Endothelial cell of umbilical vein (primary cell): Measurements from ENCODE around the gene ACLY. TPM values are rescaled to one million over a fixed set of nuclear protein-coding genes. Genes with fewer than 3 reads are reported as not detected.

Experiments
- BruUV-seq: library from RNA; stranded (reverse); fragments of 400-500 nt; replicated peaks from 2 replicates; lab custom pipeline; 2021; lab: Mats Ljungman, UMichigan
- CTCF ChIA-PET: fragments of 300-600, 350-600 bp; sonication (Branson Sonifier 250); formaldehyde crosslinking; loops from one replicate; lab custom pipeline; 2021; ENCODE audit warnings: antibody characterized with exemption, inconsistent platforms; lab: Charles Lee
- POLR2A ChIA-PET: fragments of 300-600, 350-600 bp; sonication (Branson Sonifier 250); formaldehyde crosslinking; loops from one replicate; lab custom pipeline; 2021; ENCODE audit warnings: antibody characterized with exemption, inconsistent platforms; lab: Charles Lee
- DNase-seq: peaks from one replicate; pipeline ENCODE4 v3.0.0-alpha.2; 2011; ENCODE audit warnings: low read depth, low spot score
- FAIRE-seq: peaks from 2 replicates; lab custom pipeline; 2011; peaks lifted over from hg19 to GRCh38; lab: Jason Lieb, UNC
- H2AFZ ChIP-seq: 2 replicates; pipeline ENCODE4 v1.6.0; 2012; ENCODE audit warnings: low read depth, low read length, control low read depth, inconsistent platforms
- H3K27ac ChIP-seq: 2 replicates; pipeline ENCODE4 v1.5.1; 2011; ENCODE audit warnings: low read depth, mild to moderate bottlenecking, control low read depth, low read length, moderate library complexity; ENCODE audit not compliant: insufficient read depth
- H3K27me3 ChIP-seq, 2 experiments: 2 replicates each; pipeline versions ENCODE4 v1.6.0 to v1.6.1; 2011; ENCODE audit warnings: low read length in 2 of 2, mixed read lengths in 1 of 2; ENCODE audit not compliant: control insufficient read depth in 2 of 2, insufficient read depth in 2 of 2
- H3K36me3 ChIP-seq, 2 experiments: 2 replicates in 1 of 2; 3 replicates in 1 of 2; pipeline ENCODE4 v1.5.1; 2011; ENCODE audit warnings: low read length in 2 of 2, mild to moderate bottlenecking in 1 of 2, moderate library complexity in 1 of 2; ENCODE audit not compliant: control insufficient read depth in 2 of 2, insufficient read depth in 2 of 2; ENCODE audit errors: extremely low read depth in 1 of 2
- H3K4me1 ChIP-seq: 3 replicates; pipeline ENCODE4 v1.5.1; 2011; ENCODE audit warnings: mild to moderate bottlenecking, low read length; ENCODE audit not compliant: control insufficient read depth, insufficient read depth; ENCODE audit errors: extremely low read depth
- H3K4me2 ChIP-seq: 2 replicates; pipeline ENCODE4 v1.6.1; 2011; ENCODE audit warnings: low read length, control low read depth, mixed read lengths; ENCODE audit not compliant: insufficient read depth
- H3K4me3 ChIP-seq, 3 experiments: fragments of 200-600 bp in 1 of 3; sonication (generic), shearing (Covaris generic) in 1 of 3; replicated peaks in 1 of 3; 2 replicates each; pipeline ENCODE4 v1.5.1; 2011 to 2016; ENCODE audit warnings: control low read depth in 3 of 3, low read length in 3 of 3, mild to moderate bottlenecking in 2 of 3, inconsistent platforms in 1 of 3, low read depth in 1 of 3, moderate library complexity in 1 of 3; ENCODE audit not compliant: insufficient read depth in 1 of 3
- H3K79me2 ChIP-seq: 2 replicates; pipeline ENCODE4 v1.6.0; 2012; ENCODE audit warnings: low read length, inconsistent platforms; ENCODE audit not compliant: control insufficient read depth, insufficient read depth
- H3K9ac ChIP-seq: replicated peaks from 2 replicates; pipeline ENCODE3; 2011; ENCODE audit warnings: low read length, control low read depth; ENCODE audit not compliant: insufficient read depth; ENCODE audit errors: extremely low read depth
- H3K9me1 ChIP-seq: replicated peaks from 3 replicates; pipeline ENCODE4 v1.6.0; 2011; ENCODE audit warnings: mild to moderate bottlenecking, low read length; ENCODE audit not compliant: control insufficient read depth, insufficient read depth; ENCODE audit errors: extremely low read depth
- H3K9me3 ChIP-seq: replicated peaks from 2 replicates; pipeline ENCODE4 v1.5.1; 2012; ENCODE audit warnings: low read length, inconsistent platforms; ENCODE audit not compliant: control insufficient read depth, insufficient read depth
- H4K20me1 ChIP-seq: replicated peaks from 2 replicates; pipeline ENCODE3; 2011; ENCODE audit warnings: mild to moderate bottlenecking, low read length; ENCODE audit not compliant: control insufficient read depth, insufficient read depth; ENCODE audit errors: extremely low read depth
- CTCF ChIP-seq, 2 donors: IDR thresholded peaks; 1 replicate in 1 of 2; 2 replicates in 1 of 2; pipeline ENCODE4 v1.5.1; 2011; ENCODE audit warnings: low read length in 2 of 2, mild to moderate bottlenecking in 2 of 2, moderate library complexity in 2 of 2, control low read depth in 1 of 2, inconsistent platforms in 1 of 2, low read depth in 1 of 2; ENCODE audit not compliant: insufficient read depth in 1 of 2; ENCODE audit errors: extremely low read depth in 1 of 2
- EZH2 ChIP-seq: IDR thresholded peaks from 2 replicates; pipeline ENCODE4 v1.6.1; 2012; ENCODE audit warnings: borderline replicate concordance, low read depth, mild to moderate bottlenecking, moderate library complexity, low read length, inconsistent platforms; ENCODE audit not compliant: severe bottlenecking
- FOS ChIP-seq: IDR thresholded peaks from 2 replicates; pipeline ENCODE4 v1.6.1; 2011; ENCODE audit warnings: mild to moderate bottlenecking, low read length, moderate library complexity, borderline replicate concordance; ENCODE audit not compliant: insufficient read depth
- GATA2 ChIP-seq: IDR thresholded peaks from 2 replicates; pipeline ENCODE4 v1.7.0; 2011; ENCODE audit warnings: low read depth, mild to moderate bottlenecking, moderate library complexity, mixed read lengths, low read length; ENCODE audit not compliant: insufficient read length, insufficient read depth
- JUN ChIP-seq: IDR thresholded peaks from 2 replicates; pipeline ENCODE4 v1.6.1; 2011; ENCODE audit warnings: borderline replicate concordance, low read depth; ENCODE audit not compliant: insufficient read length, insufficient read depth
- MAX ChIP-seq: IDR thresholded peaks from 2 replicates; pipeline ENCODE4 v1.6.1; 2011; ENCODE audit not compliant: insufficient read depth, insufficient read length
- MYC ChIP-seq: IDR thresholded peaks from one replicate; pipeline ENCODE4 v1.6.1; 2011; ENCODE audit warnings: mild to moderate bottlenecking, low read depth, low read length
- POLR2A ChIP-seq: IDR thresholded peaks from 2 replicates; pipeline ENCODE4 v1.6.1; 2012; ENCODE audit warnings: low read depth, mild to moderate bottlenecking, control low read depth, low read length
- POLR2AphosphoS5 ChIP-seq: IDR thresholded peaks from 2 replicates; pipeline ENCODE4 v1.6.1; 2012; ENCODE audit warnings: low read depth, mild to moderate bottlenecking, control low read depth, low read length, moderate library complexity; ENCODE audit not compliant: insufficient read depth
- dilution Hi-C: fragments of 300-500 bp; cut with MboI; formaldehyde crosslinking; loops from one replicate; pipeline ENCODE4 v1.15.0; 2019; ENCODE audit warnings: low sequenced_read_pairs; ENCODE audit not compliant: extremely low pct_ligation_motif_present
- intact Hi-C: fragments of 100-400 bp; cut with micrococcal nuclease; formaldehyde crosslinking; loops from one replicate; pipeline ENCODE4 v1.10.0; 2022
- polyA plus RNA-seq, 4 experiments: library from polyadenylated mRNA; depleted of rRNA in 3 of 4; stranded (reverse) in 3 of 4; unstranded in 1 of 4; fragments of >200 nt; gene quantifications; 2 replicates each; pipeline versions ENCODE4 v1.2.1 to v1.2.3, GENCODE V29; 2011 to 2012; ENCODE audit warnings: missing spikeins in 1 of 4
- total RNA-seq: library from RNA; stranded (reverse); gene quantifications from 2 replicates; pipeline ENCODE4 v1.2.3, GENCODE V29; 2021

The ACLY gene
- total and polyA plus RNA-seq, 2 donors (not counting 3 experiments of a cell fraction or from before 2014, with no cell fraction given): 174 to 324 TPM

DNA sequence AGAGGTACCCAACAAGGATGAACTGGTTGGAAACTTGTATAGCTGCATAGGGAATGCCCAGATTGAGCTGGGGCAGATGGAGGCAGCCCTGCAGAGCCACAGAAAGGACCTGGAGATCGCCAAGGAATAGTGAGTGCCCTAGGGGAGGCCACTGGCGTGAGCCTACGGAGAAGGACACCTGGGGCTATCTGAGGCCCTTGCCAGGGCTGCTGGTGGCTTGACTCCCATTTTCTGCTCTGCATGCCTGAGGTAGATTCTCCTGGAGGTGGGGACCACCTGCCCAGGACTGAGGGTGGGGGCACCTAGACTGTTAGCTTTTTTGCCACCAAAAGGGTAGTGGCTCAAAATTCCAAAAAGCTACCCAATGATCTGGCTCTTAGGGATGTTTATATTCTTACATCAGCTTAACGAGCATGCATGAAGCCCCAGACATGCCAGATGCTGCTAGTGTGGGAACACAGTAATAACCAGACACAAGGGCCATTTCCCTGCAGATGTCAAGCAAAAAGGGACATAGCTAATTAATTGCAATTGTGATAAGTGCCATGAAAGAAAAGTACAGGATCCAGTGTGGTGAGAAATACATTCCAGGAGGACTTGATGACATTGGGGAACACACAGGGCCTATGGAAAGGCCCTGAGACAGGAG lies 20.4 kb upstream of the ACLY start:
- no peak overlapping the region for H3K27ac ChIP-seq
- no peak for DNase-seq
- no peak overlapping the region for H3K4me3 ChIP-seq
- no peak for FAIRE-seq
- CTCF ChIA-PET: interaction anchor here (1.4 kb wide), 1 partner anchor 9 kb away, joined by 9 read pairs; the partner anchor contains the start of gene ODAD4
- H3K36me3 ChIP-seq: no peaks in the 10 kb centered on the region
- TF ChIP-seq FOS: no peak
- TF ChIP-seq POLR2AphosphoS5: no peak
- no peak for TF ChIP-seq EZH2
- TF ChIP-seq MAX: no peak
- TF ChIP-seq JUN: no peak
- no peak for TF ChIP-seq GATA2
- TF ChIP-seq CTCF (IDR thresholded peaks at IDR 0.05; ENCODE audit: extremely low read depth in 1 of 2, insufficient read depth in 1 of 2, low read depth in 1 of 2, low read length in 2 of 2): no peak
- TF ChIP-seq POLR2A: no peak
- TF ChIP-seq MYC: no peak
- no peaks in the 10 kb centered on the region for H3K79me2 ChIP-seq
- dilution Hi-C loops: no loop called here
- no peaks in the 10 kb centered on the region for H3K9me1 ChIP-seq
- BruUV-seq: no TSS peak
- no peak overlapping the region for H3K4me2 ChIP-seq
- POLR2A ChIA-PET: interaction anchor here (1.0 kb wide), 1 partner anchor 27 kb away, joined by 3 read pairs; the partner anchor contains the start of gene CNP
- H4K20me1 ChIP-seq: no peaks in the 10 kb centered on the region
- intact Hi-C loops: no loop called here
- no peak overlapping the region for H2AFZ ChIP-seq
- no peaks in the 10 kb centered on the region for H3K4me1 ChIP-seq
- H3K27me3 ChIP-seq: peaks cover 0 to 2% of the 10 kb centered on the region in 2 experiments
- H3K9ac ChIP-seq: no peak overlapping the region
- H3K9me3 ChIP-seq: no peaks in the 10 kb centered on the region
